ENCODE measurements around the gene NOXO1.
"Not testable (repeated sequence)": the region's sequence is repeated elsewhere in the genome, so short reads cannot be mapped to it uniquely, and the experiment has no call there.

NOXO1 gene

DNA sequence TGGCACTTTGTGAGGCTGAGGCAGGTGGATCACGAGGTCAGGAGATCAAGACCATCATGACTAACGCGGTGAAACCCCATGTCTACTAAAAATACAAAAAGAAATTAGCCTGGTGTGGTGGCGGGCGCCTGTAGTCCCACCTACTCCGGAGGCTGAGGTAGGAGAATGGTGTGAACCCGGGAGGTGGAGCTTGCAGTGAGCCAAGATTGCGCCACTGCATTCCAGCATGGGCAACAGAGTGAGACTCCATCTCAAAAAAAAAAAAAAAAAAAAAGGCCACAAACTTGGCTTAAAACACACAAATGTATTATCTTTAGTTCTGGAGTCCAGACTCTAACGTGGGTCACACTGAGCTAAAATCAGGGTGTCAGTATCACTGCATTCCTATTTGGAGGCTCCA is 30.5 kb upstream of the NOXO1 start:
- not testable (repeated sequence) for DNase-seq (ENCODE audit: low read depth in 2 of 2)

DNA sequence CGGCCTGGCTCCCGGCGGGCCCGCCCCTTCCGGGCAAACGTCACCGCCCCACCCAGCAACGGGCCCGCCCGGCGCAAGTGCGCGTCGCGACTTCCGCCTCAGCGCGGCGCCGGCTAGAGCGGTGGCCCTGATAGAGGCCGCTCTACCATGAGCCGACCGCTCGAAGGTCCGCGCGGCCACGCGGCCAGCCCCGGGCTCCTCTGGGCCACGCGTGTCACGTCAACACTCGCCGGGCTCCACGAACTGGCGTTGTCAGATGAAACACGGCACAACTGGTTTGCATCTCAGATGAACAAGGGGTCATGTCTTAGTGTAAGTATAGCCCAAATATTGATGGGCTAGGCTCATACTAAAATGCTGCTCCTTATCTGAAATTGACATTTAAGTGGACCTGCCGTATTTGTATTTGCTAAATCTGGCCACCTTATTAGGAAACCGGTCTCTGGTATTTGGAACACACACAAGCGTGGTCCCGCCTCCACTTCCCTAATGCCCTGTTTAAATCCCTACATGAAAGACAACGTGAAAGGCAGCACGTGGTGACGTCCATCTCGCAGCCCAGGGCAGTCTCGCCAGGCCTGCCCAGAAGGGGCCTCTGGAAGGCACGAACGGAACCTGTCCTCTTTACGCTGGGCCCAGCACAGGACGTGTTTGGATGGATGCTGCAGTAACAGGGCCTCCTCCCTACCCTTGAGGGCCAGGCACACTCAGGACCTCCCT is 28.7 kb upstream of the NOXO1 start, which contains the start of gene ZNF598:
Gene ZNF598, minus strand, starts transcription at position 31 of the 720 bp plus-strand sequence.
- DNase-seq (ENCODE audit: low read depth in 2 of 2) = peak; percentile 66 to 72

DNA sequence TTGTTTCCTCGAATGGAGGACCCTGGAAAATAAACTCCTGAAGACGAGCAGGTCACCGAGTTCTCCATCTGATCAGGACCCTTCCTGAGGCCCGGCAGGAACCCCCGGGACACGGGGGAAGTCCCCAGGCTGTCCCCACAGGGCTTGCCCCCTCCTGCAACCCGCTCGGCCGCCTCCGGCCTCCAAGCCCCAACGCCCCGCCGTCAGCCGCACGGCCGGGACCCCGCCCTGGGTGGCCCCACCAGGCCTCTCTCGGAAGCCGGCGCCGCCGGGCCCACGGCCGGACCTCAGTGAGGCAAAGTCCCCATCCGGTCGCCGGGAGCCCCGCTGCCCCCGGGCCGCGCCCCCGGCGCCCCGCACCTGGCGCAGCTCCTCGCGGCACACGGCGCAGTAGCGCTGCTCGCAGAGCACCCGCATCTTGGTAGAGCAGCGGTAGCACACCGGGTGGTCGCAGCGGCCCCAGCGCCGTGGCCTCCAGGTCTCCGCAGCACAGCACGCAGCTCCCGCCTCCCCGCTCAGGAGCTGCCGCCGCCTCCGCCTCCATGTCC is 28.0 kb upstream of the NOXO1 start:
- DNase-seq (ENCODE audit: low read depth in 2 of 2) = no peak

DNA sequence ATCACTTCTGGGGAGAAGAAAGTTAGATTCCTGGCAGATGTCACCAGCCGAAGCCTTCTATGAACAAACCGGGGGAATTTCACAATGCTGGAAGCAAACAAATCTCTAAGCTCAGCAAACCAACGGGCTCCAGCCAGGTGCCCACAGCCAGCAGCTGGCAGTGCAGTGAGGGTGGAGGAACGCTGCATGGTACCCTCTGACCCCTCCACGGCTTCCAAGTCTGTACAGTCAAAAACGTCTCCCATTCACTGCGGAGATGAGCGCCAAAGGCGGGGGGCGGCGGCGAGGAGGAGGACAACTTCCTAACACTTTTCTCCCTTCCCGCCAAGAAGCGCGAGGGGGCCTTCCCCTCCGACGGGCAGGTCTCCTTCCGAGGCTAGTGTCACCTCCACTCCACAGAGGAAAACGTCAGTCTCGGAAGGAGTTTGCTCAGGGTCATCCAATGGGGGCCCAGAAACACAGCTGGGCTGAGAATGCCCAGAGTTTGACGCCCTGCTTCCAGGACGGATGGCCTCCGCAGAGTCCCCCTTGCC is 27.4 kb upstream of the NOXO1 start:
- DNase-seq (ENCODE audit: low read depth in 2 of 2) = no peak

DNA sequence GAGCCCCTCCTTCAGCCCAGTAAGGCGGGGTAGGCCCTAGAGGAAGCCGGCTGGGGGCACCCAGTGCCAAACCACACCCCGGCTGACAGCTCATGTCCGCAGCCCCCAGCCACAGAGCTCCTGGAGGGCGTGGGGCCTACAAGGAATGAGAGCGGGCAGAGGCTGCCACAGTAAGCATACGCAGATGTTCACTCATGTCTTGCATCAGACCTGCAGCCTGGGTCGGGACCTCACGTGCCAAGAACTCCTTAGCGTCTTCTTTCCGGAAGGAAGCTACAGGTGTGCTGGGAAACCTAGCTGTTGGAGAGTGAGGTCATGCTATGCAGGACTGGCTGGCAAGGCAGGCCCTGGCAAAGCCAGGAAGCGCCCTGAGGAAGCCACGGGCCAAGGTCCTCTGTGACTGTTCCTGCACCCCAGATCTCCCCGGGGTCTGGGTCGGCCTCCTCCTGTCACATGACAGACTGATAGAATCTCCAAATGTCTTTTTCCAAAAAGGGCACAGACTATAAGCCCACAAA is 26.8 kb upstream of the NOXO1 start:
- DNase-seq (ENCODE audit: low read depth in 2 of 2) = no peak

DNA sequence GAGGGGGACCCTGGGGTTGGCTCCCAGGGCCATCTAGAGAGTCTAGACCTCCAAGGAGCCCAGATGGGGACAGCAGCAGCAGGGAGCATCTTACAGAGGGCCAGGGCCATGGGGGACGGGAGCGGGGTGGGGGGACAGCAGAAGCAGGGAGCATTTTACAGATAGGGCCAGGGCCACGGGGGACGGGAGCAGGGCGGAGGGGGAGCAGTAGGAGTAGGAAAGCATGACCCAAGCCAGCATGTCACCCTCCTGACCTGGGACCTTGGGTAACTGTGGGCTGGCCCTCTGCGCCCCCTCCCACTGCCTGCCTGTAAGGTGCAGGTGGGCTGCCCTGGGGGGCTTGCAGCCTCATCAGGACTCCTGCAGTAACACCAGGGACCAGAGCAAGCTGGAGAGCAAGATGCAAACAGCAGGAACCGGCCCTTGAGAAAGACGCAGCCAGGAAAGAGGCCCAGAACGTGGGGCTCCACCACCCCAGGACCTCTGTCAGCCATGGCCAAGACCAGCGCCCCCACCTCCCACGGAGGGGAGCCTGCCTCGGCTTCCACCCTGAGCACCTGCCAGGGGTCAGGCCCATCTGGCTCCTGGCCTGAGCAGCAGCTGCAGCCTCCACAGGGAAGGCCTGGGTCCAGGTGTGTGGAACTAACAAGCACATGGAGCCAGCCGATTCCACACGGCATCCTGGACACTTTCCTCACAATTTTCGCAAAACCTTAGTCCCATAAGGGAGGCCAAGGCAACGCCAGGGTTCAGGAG is 26.0 kb upstream of the NOXO1 start:
- no peak for DNase-seq (ENCODE audit: low read depth in 2 of 2)

DNA sequence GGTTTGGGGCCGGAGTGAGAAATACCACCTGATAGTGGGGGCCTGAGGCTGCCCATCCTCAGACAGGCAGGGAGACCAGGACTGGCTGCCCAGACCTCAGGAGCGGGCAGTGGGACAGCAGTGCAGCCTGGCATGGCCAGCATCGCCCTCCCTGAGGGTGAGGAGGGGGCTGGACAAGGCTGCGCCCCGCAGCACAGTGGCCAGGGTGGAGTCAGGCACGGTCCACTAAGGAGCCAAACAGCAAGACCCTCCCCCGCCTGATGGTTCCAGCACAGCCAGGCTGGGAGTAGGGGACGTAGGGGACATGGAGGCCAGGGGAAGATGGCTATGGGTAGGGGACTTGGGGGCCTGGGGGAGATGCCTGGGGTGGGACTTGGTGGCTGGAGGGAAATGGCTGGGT is 25.0 kb upstream of the NOXO1 start:
- no peak for DNase-seq (ENCODE audit: low read depth in 2 of 2)

DNA sequence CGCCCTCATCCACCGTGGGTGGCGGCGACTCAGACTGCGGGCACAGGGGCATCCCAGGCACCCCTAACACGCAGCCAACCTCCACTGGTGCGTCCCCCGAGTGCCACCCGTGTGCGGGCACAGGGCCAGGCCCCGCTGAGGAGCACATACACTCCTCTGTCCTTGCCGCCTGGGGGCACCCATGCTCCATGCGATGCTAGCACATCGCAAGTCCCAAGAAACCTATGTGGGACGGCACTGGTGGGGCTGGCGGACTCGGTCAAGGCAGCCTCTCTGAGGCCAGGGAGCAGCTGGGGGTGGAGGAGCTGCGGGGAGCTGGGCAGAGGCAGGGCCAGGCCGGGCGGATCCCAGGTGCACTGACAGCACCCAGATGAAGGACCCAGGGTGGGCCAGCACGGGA is 24.4 kb upstream of the NOXO1 start:
- DNase-seq (ENCODE audit: low read depth in 2 of 2) = no peak

DNA sequence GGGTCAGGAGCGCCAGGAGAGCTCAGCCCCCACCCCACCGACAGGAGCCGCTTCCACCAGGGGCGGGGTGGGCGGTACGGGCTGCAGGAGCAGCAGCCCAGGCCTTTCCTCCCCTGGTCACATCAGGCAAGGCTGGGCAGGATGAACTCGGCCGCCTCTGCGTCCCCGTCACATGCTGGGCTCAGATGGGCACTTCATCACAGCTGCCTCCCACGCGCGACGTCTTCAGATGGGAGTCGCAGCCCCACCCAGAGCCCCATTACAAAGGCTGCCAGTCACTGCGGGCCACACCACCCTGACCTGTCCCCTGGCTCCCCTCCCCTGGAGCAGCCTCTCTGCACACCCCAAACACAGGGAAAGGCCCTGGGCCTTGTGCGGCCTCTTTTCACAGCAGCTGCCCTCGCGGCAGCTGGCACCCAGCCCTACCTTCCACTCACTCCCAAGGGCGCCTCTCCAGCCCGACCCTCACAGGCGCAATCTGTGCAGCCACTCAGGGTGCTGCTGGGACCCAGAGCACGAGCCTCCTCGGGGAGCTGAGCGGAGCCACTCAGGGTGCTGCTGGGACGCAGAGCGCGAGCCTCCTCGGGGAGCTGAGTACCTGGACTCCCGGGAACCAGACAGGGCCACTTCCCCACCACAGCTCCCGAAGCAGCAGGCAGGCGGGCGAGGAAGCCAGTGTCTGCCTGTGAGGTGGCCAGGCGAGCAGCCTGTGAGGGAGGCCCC is 23.7 kb upstream of the NOXO1 start:
- DNase-seq (ENCODE audit: low read depth in 2 of 2) = no peak

DNA sequence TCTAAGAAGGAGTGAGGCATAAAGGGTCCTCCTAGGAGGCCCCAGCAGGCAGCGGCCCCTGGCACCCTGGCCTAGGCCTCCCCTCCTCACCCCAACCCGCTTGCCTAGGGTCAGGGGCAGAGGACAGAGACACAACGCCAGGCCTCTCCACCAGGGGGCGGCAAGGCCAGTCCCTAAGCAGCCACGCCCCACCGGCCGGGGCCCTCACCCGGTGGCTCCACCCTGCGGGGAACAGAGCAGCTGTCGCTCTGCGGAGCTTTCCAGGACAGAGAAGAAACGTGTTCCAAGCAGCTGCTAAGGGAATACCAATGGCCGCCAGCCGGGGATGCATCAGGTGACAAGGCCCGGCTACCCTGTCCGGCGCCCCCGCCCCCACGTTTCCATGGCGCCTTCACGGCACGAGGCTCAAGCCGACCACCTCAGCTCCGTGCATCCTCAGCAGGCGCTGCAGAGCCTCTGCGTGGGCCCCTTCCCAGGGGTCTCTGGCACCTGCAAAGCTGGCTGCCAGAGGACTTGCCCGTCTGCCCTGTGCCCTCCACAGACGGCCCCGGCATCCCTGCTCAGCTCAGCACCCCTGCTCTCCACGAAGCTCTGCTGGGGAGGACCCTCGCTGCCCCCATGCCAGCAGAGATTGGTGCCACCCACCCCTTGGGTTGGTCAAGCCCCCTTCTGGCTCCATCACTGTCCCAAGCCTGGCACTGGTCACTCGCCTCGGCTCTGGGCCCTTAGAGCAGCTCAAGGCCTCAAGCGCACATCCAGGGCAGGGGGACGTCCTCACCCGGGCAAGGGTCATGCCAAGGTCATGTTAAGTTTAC is 22.8 kb upstream of the NOXO1 start:
- peak; percentile 39 to 44 for DNase-seq (ENCODE audit: low read depth in 2 of 2)

DNA sequence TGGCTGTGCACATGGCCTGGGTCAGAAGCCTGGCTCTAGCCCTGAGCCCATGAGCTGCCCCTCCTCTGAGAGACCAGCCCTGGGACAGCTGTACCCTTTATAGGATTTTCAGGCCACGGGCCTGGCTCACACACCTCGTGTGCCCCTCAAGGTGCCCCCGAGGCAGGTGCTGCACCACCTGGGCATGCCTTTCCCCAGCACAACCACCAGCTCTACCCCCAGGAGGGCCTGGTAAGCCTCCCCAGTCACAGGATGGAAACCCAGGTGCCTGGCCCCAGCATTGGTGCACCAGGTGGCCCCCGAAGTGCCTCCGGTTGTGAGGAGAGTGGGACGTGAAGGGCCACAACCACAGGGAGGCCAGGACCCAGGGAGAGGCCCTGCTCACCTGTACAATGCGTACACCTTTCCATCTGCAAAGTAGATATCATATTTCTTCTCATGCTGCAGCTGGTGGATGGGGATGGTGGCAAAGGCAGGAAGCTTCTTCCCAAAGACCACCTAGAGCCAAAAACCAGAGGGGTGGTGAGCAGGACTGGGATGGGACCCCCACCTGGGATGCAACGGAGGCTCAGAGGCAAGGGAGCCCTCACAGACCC is 22.1 kb upstream of the NOXO1 start:
- no peak for DNase-seq (ENCODE audit: low read depth in 2 of 2)

DNA sequence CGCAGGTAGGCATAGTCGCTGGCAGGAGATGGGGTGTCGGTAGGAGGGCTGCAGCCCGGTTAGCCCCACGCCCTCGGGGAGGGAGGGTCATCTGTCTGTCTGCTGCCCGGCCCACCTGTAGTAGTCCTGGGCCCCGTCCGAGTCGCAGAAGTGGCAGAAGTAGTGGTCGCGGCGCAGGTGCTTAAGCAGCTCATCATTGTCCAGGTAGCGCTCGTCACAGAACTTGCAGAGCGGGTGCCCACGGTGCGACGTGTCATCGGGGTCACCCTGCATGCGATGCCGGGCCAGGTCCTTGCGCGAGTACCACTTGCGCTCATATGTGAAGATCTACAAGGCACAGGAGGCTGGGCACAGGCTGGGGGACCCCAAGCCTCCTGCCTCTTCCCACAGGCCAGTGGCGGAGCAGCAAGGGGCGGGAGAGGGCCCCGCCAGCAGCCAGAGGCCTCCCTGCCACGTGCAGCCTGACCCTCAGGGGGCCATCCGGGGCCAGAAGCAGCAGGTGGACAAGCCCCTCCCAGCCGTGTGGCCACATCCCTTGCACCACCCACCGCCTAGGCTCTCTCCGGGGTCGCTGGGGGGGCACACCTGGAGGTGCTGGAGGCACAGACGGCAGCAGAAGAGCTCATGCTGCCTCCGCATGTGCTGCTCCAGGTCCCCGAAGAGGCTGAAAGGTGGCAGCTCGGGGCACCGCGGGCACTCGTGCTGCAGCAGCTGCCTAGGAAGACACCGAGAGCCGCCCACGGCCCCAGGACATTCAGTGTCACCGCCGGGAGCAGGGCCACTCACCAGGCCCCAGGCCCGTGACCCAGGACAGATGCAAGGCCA is 21.3 kb upstream of the NOXO1 start:
- no peak for DNase-seq (ENCODE audit: low read depth in 2 of 2)

DNA sequence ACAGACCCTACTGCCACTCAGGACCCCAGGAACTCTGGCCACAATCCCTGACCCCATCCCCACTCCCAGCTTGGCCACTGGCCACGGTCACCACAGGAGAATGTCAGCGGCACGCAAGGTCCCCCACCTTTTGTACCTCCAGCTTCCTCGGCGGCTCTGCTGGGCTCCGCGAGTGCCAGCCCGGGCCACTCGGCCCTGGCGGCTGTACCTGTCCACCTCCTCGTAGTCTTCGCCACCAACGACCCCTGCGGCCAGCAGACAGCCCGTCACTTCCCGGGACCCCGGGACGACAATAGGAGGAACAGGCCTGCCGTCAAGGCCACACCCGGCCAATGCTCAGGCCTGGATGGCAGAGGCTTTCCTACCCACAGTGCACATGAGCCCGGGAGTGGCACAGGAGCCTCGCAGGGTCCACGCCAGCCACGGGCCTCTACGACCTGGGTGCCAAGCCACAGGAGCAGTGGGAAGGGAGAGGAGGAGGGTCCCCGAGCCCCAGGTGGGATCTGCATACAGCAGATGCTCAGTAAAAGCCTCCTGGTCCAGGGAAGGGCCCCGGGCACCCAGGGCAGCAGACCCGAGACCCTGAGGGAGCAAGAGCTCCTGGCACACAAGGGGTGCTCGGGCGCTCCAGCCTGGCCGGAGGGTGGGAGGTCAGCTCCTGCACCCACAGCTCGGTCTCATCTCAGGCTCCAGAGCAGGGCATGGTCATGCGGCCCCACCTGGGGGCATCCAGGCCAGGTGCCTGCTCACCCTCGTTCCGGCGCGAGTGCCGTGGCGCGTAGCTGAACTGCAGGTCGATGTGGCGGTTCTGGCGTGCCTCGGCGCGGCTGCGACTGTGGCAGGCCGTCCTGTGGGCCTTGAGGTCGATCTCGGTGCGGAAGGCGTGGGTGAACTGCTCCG is 20.4 kb upstream of the NOXO1 start:
- DNase-seq (ENCODE audit: low read depth in 2 of 2) = no peak

DNA sequence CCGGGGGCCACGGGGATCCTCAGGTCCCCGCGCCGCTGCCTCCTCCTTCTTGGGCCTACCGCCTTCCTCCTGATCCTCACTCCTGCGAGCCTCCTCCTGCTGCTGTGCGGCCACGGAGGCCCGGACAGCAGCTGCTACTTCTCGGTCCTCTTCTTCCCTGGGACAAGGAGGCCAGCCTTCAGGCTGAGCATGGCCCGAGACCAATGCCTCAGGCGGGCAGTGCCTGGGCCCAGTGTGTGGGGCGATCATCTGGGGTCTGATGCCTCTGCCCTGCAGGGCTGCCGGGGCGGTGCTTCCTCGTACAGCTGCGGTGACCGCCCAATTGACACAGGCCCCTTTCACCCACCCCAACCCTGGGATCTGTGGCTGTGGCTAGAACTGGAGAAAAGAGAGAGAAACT is 19.8 kb upstream of the NOXO1 start:
- no peak for DNase-seq (ENCODE audit: low read depth in 2 of 2)

DNA sequence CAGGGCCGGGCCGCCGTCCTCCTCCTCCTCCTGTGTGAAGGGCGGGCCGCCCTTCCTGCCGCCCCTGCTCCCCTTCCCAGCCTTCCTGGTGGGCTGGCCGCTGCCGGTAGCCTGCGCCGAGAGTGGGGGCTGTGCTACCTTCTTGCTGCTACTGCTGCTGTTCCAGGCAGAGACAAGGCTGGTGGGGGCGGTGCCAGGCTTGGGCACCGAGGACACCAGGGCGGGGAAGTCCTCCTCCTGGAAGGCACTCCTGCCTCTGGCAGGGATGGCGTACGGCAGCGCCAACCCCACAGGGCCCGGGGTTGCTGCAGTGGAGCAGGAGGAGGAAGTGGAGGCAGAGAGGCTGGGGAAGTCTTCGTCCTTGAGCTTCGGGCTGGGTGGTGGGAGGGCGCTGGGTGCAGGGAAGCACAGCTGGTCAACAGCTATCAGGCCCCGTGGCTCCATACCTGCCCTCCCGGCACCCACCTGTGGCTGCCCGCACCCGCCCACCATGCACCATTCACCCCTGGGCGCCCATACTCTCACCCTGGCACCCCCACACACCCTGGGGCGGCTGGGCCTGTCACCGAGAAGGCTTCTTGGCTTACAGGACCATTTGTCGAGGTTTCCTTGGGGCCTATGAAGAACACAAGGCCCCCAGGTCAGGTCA is 18.7 kb upstream of the NOXO1 start:
- no peak for DNase-seq (ENCODE audit: low read depth in 2 of 2)

DNA sequence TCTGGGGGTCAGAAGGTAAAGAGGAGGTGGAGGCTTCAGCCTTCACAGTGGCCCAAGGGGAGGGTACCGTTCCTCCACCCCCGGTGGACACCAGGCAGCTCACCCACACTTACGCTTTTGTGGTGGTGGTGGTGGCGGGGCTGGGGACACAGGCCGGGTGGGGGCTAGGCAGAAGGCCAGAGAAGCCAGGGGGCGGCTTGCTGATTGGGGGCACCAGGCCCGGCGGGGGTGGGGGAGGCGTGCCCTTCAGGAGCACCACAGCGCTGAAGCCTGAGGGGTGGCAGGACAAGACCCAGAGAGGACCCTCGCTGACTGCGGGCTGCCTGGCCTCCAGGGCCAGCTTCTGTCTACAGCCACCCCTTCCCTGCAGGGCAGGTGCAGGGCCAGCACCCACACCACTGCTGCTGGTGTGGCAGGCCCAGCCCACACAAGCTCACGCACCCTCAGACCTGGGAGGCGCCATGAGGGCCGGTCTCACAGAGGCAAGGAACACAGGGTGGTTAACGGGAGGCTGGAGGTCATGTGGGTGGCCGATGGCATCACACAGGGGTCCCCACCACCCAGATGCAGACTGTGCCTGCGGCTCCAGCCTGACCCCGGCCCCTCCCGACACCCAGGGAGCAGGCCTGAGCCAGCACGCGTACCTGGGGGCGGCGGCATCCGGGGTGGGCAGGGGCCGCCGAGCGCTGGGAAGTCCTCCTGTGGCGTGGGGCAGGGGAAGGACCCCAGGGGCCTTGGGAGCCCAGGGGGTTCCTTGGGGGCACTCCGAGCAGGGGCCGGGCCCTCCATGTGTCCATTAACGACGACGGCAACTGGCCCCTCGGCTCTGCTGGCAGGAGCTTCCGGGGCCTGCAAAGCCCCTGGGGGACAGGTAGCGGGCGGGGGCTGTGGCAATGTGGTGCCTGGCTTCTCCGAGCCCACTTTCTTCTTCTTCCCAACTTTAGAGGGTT is 17.9 kb upstream of the NOXO1 start:
- DNase-seq (ENCODE audit: low read depth in 2 of 2) = no peak

DNA sequence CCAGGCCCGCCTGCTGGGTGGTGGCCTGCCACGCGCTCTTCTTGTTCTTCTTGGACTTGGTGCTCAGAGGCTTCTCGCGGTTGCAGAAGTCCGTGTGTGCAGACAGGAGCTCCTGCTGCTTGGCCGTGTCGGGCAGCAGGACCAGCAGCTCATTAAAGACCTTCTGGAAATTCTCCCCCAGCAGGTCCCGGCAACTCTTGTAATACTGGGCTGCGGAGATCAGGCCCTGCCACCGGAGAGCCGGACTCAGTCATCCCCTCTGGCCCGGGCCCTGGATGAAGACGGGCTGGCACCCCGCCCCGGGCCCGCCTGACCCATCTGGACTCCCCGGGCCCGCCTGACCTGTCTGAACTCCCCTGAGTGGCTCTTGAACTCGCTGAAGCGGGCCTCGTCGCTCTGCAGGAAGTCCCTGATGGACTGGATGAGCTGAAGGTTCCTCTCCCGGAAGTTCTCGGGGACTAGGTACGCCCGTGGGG is 17.1 kb upstream of the NOXO1 start:
- no peak for DNase-seq (ENCODE audit: low read depth in 2 of 2)
